ENCODE measurements around the gene DNAJC18. TPM values are rescaled to one million over a fixed set of nuclear protein-coding genes. Genes with fewer than 3 reads are reported as not detected.

The DNAJC18 gene
- total and polyA plus RNA-seq, 8 donors = 10.0 to 40.2 (median 28.8) TPM

- DNase-seq = no peak
- peaks cover 0 to 26% of the 10 kb centered on the region in 2 donors for H3K36me3 ChIP-seq
- no peaks in the 10 kb centered on the region for H3K27me3 ChIP-seq
- no peak for ATAC-seq
- intact Hi-C loops (cut with DNase I) = no loop called here
- peak overlapping the region; percentile 56 to 70 for H3K27ac ChIP-seq
- TF ChIP-seq, protein P1, sequence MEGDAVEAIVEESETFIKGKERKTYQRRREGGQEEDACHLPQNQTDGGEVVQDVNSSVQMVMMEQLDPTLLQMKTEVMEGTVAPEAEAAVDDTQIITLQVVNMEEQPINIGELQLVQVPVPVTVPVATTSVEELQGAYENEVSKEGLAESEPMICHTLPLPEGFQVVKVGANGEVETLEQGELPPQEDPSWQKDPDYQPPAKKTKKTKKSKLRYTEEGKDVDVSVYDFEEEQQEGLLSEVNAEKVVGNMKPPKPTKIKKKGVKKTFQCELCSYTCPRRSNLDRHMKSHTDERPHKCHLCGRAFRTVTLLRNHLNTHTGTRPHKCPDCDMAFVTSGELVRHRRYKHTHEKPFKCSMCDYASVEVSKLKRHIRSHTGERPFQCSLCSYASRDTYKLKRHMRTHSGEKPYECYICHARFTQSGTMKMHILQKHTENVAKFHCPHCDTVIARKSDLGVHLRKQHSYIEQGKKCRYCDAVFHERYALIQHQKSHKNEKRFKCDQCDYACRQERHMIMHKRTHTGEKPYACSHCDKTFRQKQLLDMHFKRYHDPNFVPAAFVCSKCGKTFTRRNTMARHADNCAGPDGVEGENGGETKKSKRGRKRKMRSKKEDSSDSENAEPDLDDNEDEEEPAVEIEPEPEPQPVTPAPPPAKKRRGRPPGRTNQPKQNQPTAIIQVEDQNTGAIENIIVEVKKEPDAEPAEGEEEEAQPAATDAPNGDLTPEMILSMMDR (IDR thresholded peaks at IDR 0.05) = no peak
- H3K9me3 ChIP-seq = no peaks in the 10 kb centered on the region
- no peak overlapping the region for H3K4me3 ChIP-seq
- H3K4me1 ChIP-seq = peaks cover 15 to 92% of the 10 kb centered on the region in 2 donors
These were observed 33.2 kb upstream of the DNAJC18 start for GRCh38 chr5:139472386-139473030.

- H3K4me3 ChIP-seq = no peak within 1 kb of the TSS
- DNase-seq (peak in 1 of 4 donors; percentile 81), ATAC-seq (peak; percentile 11)
- no peaks in the 10 kb centered on the region for H3K27me3 ChIP-seq
- H3K4me1 ChIP-seq = peaks cover 15 to 80% of the 10 kb centered on the region in 2 donors
- peak within 1 kb of the TSS in 1 of 2 donors; percentile 69 for H3K27ac ChIP-seq
- H3K36me3 ChIP-seq = peaks cover 0 to 9% of the 10 kb centered on the region in 2 donors
- no peaks in the 10 kb centered on the region for H3K9me3 ChIP-seq
- intact Hi-C loops (cut with DNase I) = no loop called here
- TF ChIP-seq, protein P1 (IDR thresholded peaks at IDR 0.05) = no peak
These were observed 31.5 kb upstream of the DNAJC18 start, which contains the start of gene SMIM33 for GRCh38 chr5:139470821-139471300. Gene SMIM33, plus strand, starts transcription at chr5:139471004. Its CDS starts 118 bp downstream, at chr5:139471122.

GRCh38 chr5:139468421-139468931, 29.2 kb upstream of the DNAJC18 start:
- intact Hi-C loops (cut with DNase I) = no loop called here

DNA sequence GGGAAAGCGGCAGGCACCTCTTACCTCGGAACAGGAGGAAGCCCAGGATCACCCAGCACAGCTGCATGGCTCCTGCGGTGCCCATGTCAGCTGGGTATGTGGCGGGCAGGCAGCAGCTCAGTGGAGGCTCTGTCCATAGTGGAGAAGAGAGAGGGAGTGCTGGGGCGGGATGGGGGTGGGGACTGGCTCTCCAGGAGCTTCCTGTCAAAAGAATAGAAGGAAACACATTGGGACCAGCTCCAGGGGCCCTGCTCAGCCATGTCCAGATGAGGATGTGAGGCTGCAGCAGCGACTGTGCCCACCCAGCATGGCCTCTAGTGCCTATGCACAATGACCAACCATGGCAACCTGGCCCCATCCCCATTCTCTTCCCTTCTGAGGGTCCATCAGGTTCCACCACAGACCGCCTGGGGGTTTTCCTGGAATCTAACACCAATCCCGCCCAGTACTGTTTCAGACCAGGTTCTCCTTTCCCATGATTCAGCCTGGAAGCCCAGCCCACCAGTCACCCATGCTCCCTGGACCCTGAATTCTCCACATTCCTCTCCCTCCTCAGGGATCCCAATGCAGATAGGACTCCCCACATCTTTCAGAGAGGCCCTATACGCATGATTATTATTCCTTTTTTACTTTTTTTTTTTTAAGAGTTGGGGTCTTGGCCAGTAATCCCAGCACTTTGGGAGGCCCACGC, 23.4 kb upstream of the DNAJC18 start, which contains the start of gene ECSCR:
TSS of gene ECSCR (minus strand) at position 158 of the 691 bp plus-strand sequence. CDS start at position 85, 73 bp downstream.
- peak within 1 kb of the TSS in 1 of 2 donors; percentile 42 for H3K4me3 ChIP-seq
- peak within 1 kb of the TSS; percentile 42 to 79 for H3K27ac ChIP-seq
- DNase-seq (peak in 1 of 4 donors; percentile 20), ATAC-seq (peak; percentile 50)
- intact Hi-C loops (cut with DNase I) = no loop called here
- no peaks in the 10 kb centered on the region for H3K27me3 ChIP-seq
- TF ChIP-seq, protein P1 (IDR thresholded peaks at IDR 0.05) = no peak
- no peaks in the 10 kb centered on the region for H3K9me3 ChIP-seq
- peaks cover 0 to 26% of the 10 kb centered on the region in 2 donors for H3K4me1 ChIP-seq
- H3K36me3 ChIP-seq = no peaks in the 10 kb centered on the region

More at GRCh38 chr5:139468421-139468931, 29.2 kb upstream of the DNAJC18 start:
- H3K27ac ChIP-seq = peak overlapping the region in 1 of 2 donors; percentile 57
- H3K4me3 ChIP-seq = no peak overlapping the region
- TF ChIP-seq, protein P1 (IDR thresholded peaks at IDR 0.05) = no peak
- H3K4me1 ChIP-seq = peaks cover 0 to 56% of the 10 kb centered on the region in 2 donors
- no peaks in the 10 kb centered on the region for H3K36me3 ChIP-seq
- no peaks in the 10 kb centered on the region for H3K27me3 ChIP-seq
- ATAC-seq (peak; percentile 57), DNase-seq (peak in 1 of 4 donors; percentile 47)
- no peaks in the 10 kb centered on the region for H3K9me3 ChIP-seq
